Panc1 (cell line): ENCODE measurements around the gene GOLGA8B.
"Not testable (repeated sequence)": the region's sequence is repeated elsewhere in the genome, so short reads cannot be mapped to it uniquely, and the experiment has no call there.

Experiments
- CTCF ChIP-seq: fragments of 450-650 bp; IDR thresholded peaks from 2 replicates; pipeline ENCODE4 v1.5.1; 2017; ENCODE audit warnings: mild to moderate bottlenecking
- POLR2AphosphoS5 ChIP-seq: IDR thresholded peaks from 2 replicates; pipeline ENCODE4 v1.6.1; 2012; ENCODE audit warnings: mild to moderate bottlenecking, low read depth, low read length, moderate library complexity
- REST ChIP-seq, 2 experiments: IDR thresholded peaks; 2 replicates each; pipeline ENCODE4 v1.6.1; 2011 to 2012; ENCODE audit warnings: low read depth in 2 of 2, control low read depth in 1 of 2, low read length in 1 of 2, mild to moderate bottlenecking in 1 of 2, moderate library complexity in 1 of 2; ENCODE audit not compliant: insufficient read depth in 1 of 2
- SIN3A ChIP-seq: IDR thresholded peaks from 2 replicates; pipeline ENCODE4 v1.6.1; 2012; ENCODE audit warnings: low read depth, mild to moderate bottlenecking, low read length, moderate library complexity, borderline replicate concordance; ENCODE audit not compliant: insufficient read depth

GRCh38 chr15:34554126-34554525 lies 29.3 kb downstream of the GOLGA8B start:
- TF ChIP-seq CTCF; SIN3A; POLR2AphosphoS5; REST (IDR thresholded peaks at IDR 0.05; ENCODE audit: insufficient read depth in 1 of 2, low read depth in 2 of 2, low read length in 1 of 2): not testable (repeated sequence)
